ENCODE data around the gene CDC37. TPM values are rescaled to one million over a fixed set of nuclear protein-coding genes. Genes with fewer than 3 reads are reported as not detected.
"Not testable (repeated sequence)": the region's sequence is repeated elsewhere in the genome, so short reads cannot be mapped to it uniquely, and the experiment has no call there.

Gene CDC37
- total and polyA plus RNA-seq, 2 of the 4 experiments (the other 2 are of a cell fraction) = 209 to 650 TPM

DNA sequence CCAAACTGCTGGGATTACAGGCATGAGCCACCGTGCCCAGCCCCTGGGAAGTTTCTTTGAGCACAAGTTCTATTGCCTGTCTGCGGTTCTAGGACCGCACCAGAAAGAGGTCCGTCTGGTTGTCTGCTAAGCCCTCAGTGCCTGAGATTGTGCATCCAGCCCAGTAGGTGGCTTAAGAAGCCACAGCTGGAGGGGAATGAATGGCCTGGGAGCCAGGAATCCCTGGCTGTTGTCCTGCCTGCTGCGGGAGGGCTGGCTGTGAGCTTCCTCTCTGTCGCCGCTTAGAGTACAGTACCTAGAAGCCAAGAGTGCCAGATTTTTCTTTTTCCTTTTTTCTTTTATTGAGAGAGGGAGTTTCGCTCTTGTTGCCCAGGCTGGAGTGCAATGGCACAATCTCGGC, 18.8 kb downstream of the CDC37 start:
- no TSS peak for BruUV-seq (replicated peaks)
- ChIA-PET POLR2A (ENCODE audit: unreplicated experiment) (no interaction called here), CTCF (no interaction called here)
- intact Hi-C loops (cut with micrococcal nuclease) = no loop called here
- Histone ChIP-seq H2BK15ac (ENCODE audit: low read depth, low read length) (no peak overlapping the region), H4K8ac (ENCODE audit: low read depth in 2 of 2, low read length in 2 of 2) (no peak overlapping the region), H3K27me3 (ENCODE audit: control insufficient read depth, insufficient read depth, low read length) (no peaks in the 10 kb centered on the region), H3K79me1 (ENCODE audit: low read depth in 1 of 2, low read length in 2 of 2) (peaks cover 6 to 14% of the 10 kb centered on the region in 2 experiments; a peak in 3 of 4 replicates), H3K9me1 (ENCODE audit: insufficient read depth, low read length) (no peaks in the 10 kb centered on the region), H2BK120ac (ENCODE audit: low read depth, low read length) (no peak overlapping the region), H3K9ac (ENCODE audit: low read depth, low read length) (no peak overlapping the region), H3K4me1 (ENCODE audit: control insufficient read depth, insufficient read depth, low read length) (no peaks in the 10 kb centered on the region; the same call in 1 of the 2 replicates), H2AFZ (replicated peaks; ENCODE audit: low read length, poor library complexity) (no peak overlapping the region), H3K4me3 (ENCODE audit: insufficient read depth, low read depth, low read length) (no peak overlapping the region), H2BK5ac (ENCODE audit: low read depth, low read length, poor library complexity, severe bottlenecking) (no peak overlapping the region), H2AK9ac (replicated peaks; ENCODE audit: low read depth, low read length, poor library complexity) (no peak overlapping the region), H3K56ac (ENCODE audit: extremely low read depth, insufficient read depth, low read length) (no peak overlapping the region), H3K4me2 (ENCODE audit: low read depth, low read length) (no peak overlapping the region), H3K4ac (ENCODE audit: low read depth, low read length) (no peak overlapping the region), H2AK5ac (ENCODE audit: low read depth, low read length) (no peak overlapping the region), H3K14ac (replicated peaks; ENCODE audit: low read depth, low read length) (no peak overlapping the region), H2BK20ac (ENCODE audit: low read depth, low read length) (no peak overlapping the region), H3K18ac (ENCODE audit: low read depth, low read length) (no peak overlapping the region), H4K20me1 (ENCODE audit: insufficient read depth, low read length) (no peaks in the 10 kb centered on the region; the same call in 1 of the 2 replicates), H3K36me3 (ENCODE audit: control insufficient read depth, insufficient read depth, low read length) (no peaks in the 10 kb centered on the region), H3K27ac (ENCODE audit: insufficient read depth, low read length) (no peak overlapping the region), H3K23ac (ENCODE audit: low read depth, low read length) (no peak overlapping the region), H4K91ac (ENCODE audit: insufficient read depth, low read depth, low read length) (no peak overlapping the region), H4K5ac (ENCODE audit: low read depth, low read length) (no peak overlapping the region), H3K9me3 (ENCODE audit: control insufficient read depth, insufficient read depth, low read length) (no peaks in the 10 kb centered on the region)
- TF ChIP-seq MAFK (IDR thresholded peaks at IDR 0.05; ENCODE audit: low read depth, low read length) (no peak), RFX5 (IDR thresholded peaks at IDR 0.05; ENCODE audit: low read depth, low read length) (no peak), FOS (IDR thresholded peaks at IDR 0.05; ENCODE audit: low read depth, low read length) (no peak)
- ATAC-seq (ENCODE audit: low read depth) (no peak), DNase-seq (no peak)
- WGBS, 2 experiments (ENCODE audit: extremely low coverage in 2 of 2, insufficient read length in 1 of 2) = 100% methylated on average over 2 of the region's 9 CpGs; no CpG with 5 or more reads in 1 of the 2 experiments
- in situ Hi-C loops (cut with MboI; ENCODE audit: low sequenced_read_pairs) = loop anchor here (10.0 kb wide), 1 partner anchor 460 kb away; no protein-coding TSS in a partner anchor
- dilution Hi-C loops (cut with HindIII; ENCODE audit: low sequenced_read_pairs, unreplicated experiment) = no loop called here

DNA sequence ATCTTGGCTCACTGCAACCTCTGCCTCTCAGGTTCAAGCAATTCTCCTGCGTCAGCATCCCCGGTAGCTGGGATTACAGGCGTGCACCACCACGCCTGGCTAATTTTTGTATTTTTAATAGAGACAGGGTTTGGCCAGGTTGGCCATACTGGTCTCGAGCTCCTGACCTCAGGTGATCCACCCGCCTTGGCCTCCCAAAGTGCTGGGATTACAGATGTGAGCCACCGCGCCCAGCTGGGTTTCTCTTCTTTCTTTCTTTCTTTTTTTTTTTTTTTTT, 20.2 kb downstream of the CDC37 start:
- not testable (repeated sequence) for H3K4ac ChIP-seq (ENCODE audit: low read depth, low read length)
- CTCF ChIA-PET = interaction anchor here (1.0 kb wide), 1 partner anchor 118 kb away, joined by 3 read pairs; no protein-coding TSS in a partner anchor

More for the DNA sequence above, 20.2 kb downstream of the CDC37 start:
- H4K20me1 ChIP-seq (ENCODE audit: insufficient read depth, low read length); H3K18ac ChIP-seq (ENCODE audit: low read depth, low read length); H4K91ac ChIP-seq (ENCODE audit: insufficient read depth, low read depth, low read length); H3K14ac ChIP-seq (replicated peaks; ENCODE audit: low read depth, low read length); H3K9me1 ChIP-seq (ENCODE audit: insufficient read depth, low read length); H3K27ac ChIP-seq (ENCODE audit: insufficient read depth, low read length); POLR2A ChIA-PET (ENCODE audit: unreplicated experiment); H4K8ac ChIP-seq (ENCODE audit: low read depth in 2 of 2, low read length in 2 of 2); H3K56ac ChIP-seq (ENCODE audit: extremely low read depth, insufficient read depth, low read length); H3K4me2 ChIP-seq (ENCODE audit: low read depth, low read length); H3K36me3 ChIP-seq (ENCODE audit: control insufficient read depth, insufficient read depth, low read length); ATAC-seq (ENCODE audit: low read depth); H3K4me3 ChIP-seq (ENCODE audit: insufficient read depth, low read depth, low read length); H2AFZ ChIP-seq (replicated peaks; ENCODE audit: low read length, poor library complexity); intact Hi-C loops (cut with micrococcal nuclease); H2BK5ac ChIP-seq (ENCODE audit: low read depth, low read length, poor library complexity, severe bottlenecking); H3K9me3 ChIP-seq (ENCODE audit: control insufficient read depth, insufficient read depth, low read length); DNase-seq; H2BK15ac ChIP-seq (ENCODE audit: low read depth, low read length); H2AK9ac ChIP-seq (replicated peaks; ENCODE audit: low read depth, low read length, poor library complexity); H2BK20ac ChIP-seq (ENCODE audit: low read depth, low read length); H3K23ac ChIP-seq (ENCODE audit: low read depth, low read length); BruUV-seq (replicated peaks); H3K4me1 ChIP-seq (ENCODE audit: control insufficient read depth, insufficient read depth, low read length); H3K27me3 ChIP-seq (ENCODE audit: control insufficient read depth, insufficient read depth, low read length); H2AK5ac ChIP-seq (ENCODE audit: low read depth, low read length); dilution Hi-C loops (cut with HindIII; ENCODE audit: low sequenced_read_pairs, unreplicated experiment); H3K9ac ChIP-seq (ENCODE audit: low read depth, low read length); H4K5ac ChIP-seq (ENCODE audit: low read depth, low read length); H2BK120ac ChIP-seq (ENCODE audit: low read depth, low read length): not testable (repeated sequence)
- in situ Hi-C loops (cut with MboI; ENCODE audit: low sequenced_read_pairs) = loop anchor here (10.0 kb wide), 1 partner anchor 458 kb away; no protein-coding TSS in a partner anchor
- no CpG with 5 or more reads among the region's 8 CpGs for WGBS, 2 experiments (ENCODE audit: extremely low coverage in 2 of 2, insufficient read length in 1 of 2)
- peaks cover 9 to 23% of the 10 kb centered on the region in 2 experiments; a peak in 3 of 4 replicates for H3K79me1 ChIP-seq (ENCODE audit: low read depth in 1 of 2, low read length in 2 of 2)

All from IMR-90 (cell line).